GM18867 (cell line): ENCODE results near the gene RIPK4.

Source experiments
- ATAC-seq: cut with Tn5 transposase; IDR thresholded peaks from one replicate; pipeline ENCODE4 v1.9.1; 2021; ENCODE audit warnings: mild to moderate bottlenecking, moderate library complexity; ENCODE audit not compliant: unreplicated experiment

Gene RIPK4

GRCh38 chr21:41769933-41770332 lies 3.1 kb upstream of the RIPK4 start:
- no peak for ATAC-seq

- no peak for ATAC-seq
Measured at GRCh38 chr21:41769521-41769920, 2.7 kb upstream of the RIPK4 start.

GRCh38 chr21:41769111-41769510 lies 2.3 kb upstream of the RIPK4 start:
- ATAC-seq: no peak

GRCh38 chr21:41768437-41769042 lies 1.7 kb upstream of the RIPK4 start:
- no peak for ATAC-seq

GRCh38 chr21:41767606-41768436 lies 969 bp upstream of the RIPK4 start:
- ATAC-seq: no peak

- ATAC-seq: no peak
Measured at GRCh38 chr21:41765973-41766882, 624 bp downstream of the RIPK4 start.

- ATAC-seq: no peak
Measured at GRCh38 chr21:41765420-41765821, 1.4 kb downstream of the RIPK4 start.

GRCh38 chr21:41764558-41765419 lies 2.1 kb downstream of the RIPK4 start:
- no peak for ATAC-seq

GRCh38 chr21:41763996-41764395 lies 2.9 kb downstream of the RIPK4 start:
- ATAC-seq: no peak

- no peak for ATAC-seq
Measured at GRCh38 chr21:41763398-41763931, 3.4 kb downstream of the RIPK4 start.

- no peak for ATAC-seq
Measured at GRCh38 chr21:41762753-41763152, 4.1 kb downstream of the RIPK4 start.

- no peak for ATAC-seq
Measured at GRCh38 chr21:41761934-41762635, 4.8 kb downstream of the RIPK4 start.

GRCh38 chr21:41761211-41761933 lies 5.5 kb downstream of the RIPK4 start:
- ATAC-seq: no peak

GRCh38 chr21:41760411-41760810 lies 6.4 kb downstream of the RIPK4 start:
- ATAC-seq: no peak

- no peak for ATAC-seq
Measured at GRCh38 chr21:41759926-41760325, 6.9 kb downstream of the RIPK4 start.

GRCh38 chr21:41759214-41759840 lies 7.5 kb downstream of the RIPK4 start:
- ATAC-seq: no peak

GRCh38 chr21:41758550-41758949 lies 8.3 kb downstream of the RIPK4 start:
- ATAC-seq: no peak

GRCh38 chr21:41755934-41756773 lies 10.7 kb downstream of the RIPK4 start:
- no peak for ATAC-seq
